Cerebellar cortex (tissue), 1 donor: Measurements from ENCODE around the gene SPRR2G.
"Not testable (repeated sequence)": the region's sequence is repeated elsewhere in the genome, so short reads cannot be mapped to it uniquely, and the experiment has no call there.

Experiments
- DNase-seq: peaks from one replicate; pipeline ENCODE4 v3.0.0-alpha.2; 2015; ENCODE audit warnings: low spot score

The SPRR2G gene

GRCh38 chr1:153113416-153113815 lies 37.3 kb downstream of the SPRR2G start, which contains the start of gene SPRR2F:
SPRR2F (minus strand) TSS chr1:153113516; CDS start chr1:153112733, 783 bp downstream.
- no peak for DNase-seq

DNA sequence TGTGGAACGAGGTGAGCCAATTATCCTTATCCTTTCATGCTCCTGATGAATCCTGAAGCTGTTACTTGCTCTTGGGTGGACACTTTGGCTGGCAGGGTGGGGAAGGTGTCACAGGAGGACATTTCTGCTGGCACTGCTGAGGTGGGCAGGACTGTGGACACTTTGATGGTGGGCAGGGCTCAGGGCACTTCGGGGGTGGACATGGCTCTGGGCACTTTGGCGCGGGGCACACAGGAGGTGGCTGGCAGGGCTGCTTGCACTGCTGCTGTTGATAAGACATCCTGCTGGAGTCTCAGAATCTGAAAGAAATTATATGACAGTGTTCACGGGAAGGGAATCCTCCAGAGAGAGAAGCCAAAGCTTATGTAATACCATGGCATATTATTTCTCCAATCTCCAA lies 38.2 kb downstream of the SPRR2G start:
- not testable (repeated sequence) for DNase-seq

DNA sequence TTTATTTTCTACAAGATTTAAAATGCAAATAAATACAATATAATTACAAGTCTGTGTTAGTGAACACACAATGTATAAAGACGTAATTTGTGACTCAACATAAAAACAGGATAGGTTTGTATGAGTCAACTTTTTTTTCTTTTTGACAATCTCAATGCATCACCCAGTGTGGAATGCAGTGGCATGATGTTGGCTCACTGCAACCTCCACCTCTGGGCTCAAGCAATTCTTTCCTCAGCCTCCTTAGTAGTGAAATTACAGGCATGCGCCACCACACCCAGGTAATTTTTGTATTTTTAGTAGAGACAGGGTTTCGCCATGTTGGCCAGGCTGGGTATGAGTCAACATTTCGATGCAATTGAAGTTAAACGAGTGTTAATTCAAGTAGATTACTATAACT lies 50.4 kb downstream of the SPRR2G start:
- DNase-seq: no peak
